IMR-90 (cell line): ENCODE results near the gene PIR.

Source experiments
- MXI1 ChIP-seq: IDR thresholded peaks from 2 replicates; pipeline ENCODE4 v1.6.1; 2012; ENCODE audit warnings: low read depth, mild to moderate bottlenecking, low read length, moderate library complexity, borderline replicate concordance
- POLR2A ChIP-seq: IDR thresholded peaks from 2 replicates; pipeline ENCODE4 v1.6.1; 2012; ENCODE audit warnings: mild to moderate bottlenecking, low read depth, low read length
- RAD21 ChIP-seq: IDR thresholded peaks from 2 replicates; pipeline ENCODE4 v1.6.1; 2012; ENCODE audit warnings: low read length, improper control_type of control experiment
- TF ChIP-seq, protein P1 (sequence below): conservative IDR thresholded peaks from 2 replicates; pipeline ENCODE4 v1.5.1; 2012; ENCODE audit warnings: mild to moderate bottlenecking, low read depth, low read length, improper control_type of control experiment
- TF ChIP-seq, protein P2 (sequence below): fragments of 150-350 bp; IDR thresholded peaks from 2 replicates; pipeline ENCODE4 v1.6.1; 2016; ENCODE audit warnings: low read depth, mild to moderate bottlenecking, low read length, moderate library complexity, borderline replicate concordance

GRCh38 chrX:15499976-15500375 is 6.8 kb upstream of the PIR start:
- TF ChIP-seq, protein P1, sequence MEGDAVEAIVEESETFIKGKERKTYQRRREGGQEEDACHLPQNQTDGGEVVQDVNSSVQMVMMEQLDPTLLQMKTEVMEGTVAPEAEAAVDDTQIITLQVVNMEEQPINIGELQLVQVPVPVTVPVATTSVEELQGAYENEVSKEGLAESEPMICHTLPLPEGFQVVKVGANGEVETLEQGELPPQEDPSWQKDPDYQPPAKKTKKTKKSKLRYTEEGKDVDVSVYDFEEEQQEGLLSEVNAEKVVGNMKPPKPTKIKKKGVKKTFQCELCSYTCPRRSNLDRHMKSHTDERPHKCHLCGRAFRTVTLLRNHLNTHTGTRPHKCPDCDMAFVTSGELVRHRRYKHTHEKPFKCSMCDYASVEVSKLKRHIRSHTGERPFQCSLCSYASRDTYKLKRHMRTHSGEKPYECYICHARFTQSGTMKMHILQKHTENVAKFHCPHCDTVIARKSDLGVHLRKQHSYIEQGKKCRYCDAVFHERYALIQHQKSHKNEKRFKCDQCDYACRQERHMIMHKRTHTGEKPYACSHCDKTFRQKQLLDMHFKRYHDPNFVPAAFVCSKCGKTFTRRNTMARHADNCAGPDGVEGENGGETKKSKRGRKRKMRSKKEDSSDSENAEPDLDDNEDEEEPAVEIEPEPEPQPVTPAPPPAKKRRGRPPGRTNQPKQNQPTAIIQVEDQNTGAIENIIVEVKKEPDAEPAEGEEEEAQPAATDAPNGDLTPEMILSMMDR: no peak
- TF ChIP-seq, protein P2, sequence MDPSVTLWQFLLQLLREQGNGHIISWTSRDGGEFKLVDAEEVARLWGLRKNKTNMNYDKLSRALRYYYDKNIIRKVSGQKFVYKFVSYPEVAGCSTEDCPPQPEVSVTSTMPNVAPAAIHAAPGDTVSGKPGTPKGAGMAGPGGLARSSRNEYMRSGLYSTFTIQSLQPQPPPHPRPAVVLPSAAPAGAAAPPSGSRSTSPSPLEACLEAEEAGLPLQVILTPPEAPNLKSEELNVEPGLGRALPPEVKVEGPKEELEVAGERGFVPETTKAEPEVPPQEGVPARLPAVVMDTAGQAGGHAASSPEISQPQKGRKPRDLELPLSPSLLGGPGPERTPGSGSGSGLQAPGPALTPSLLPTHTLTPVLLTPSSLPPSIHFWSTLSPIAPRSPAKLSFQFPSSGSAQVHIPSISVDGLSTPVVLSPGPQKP: no peak
- no peak for TF ChIP-seq MXI1
- TF ChIP-seq RAD21: no peak
- TF ChIP-seq POLR2A: no peak
